GM19468 (cell line): Measurements from ENCODE around the gene ZNF710.
"Not testable (repeated sequence)": the region's sequence is repeated elsewhere in the genome, so short reads cannot be mapped to it uniquely, and the experiment has no call there.

ENCODE experiments used
- ATAC-seq: cut with Tn5 transposase; IDR thresholded peaks from one replicate; pipeline ENCODE4 v1.9.1; 2021; ENCODE audit warnings: mild to moderate bottlenecking, moderate library complexity, moderate number of reproducible peaks; ENCODE audit not compliant: unreplicated experiment; ENCODE audit errors: extremely low read depth

The ZNF710 gene

GRCh38 chr15:90055182-90055581 is 54.1 kb downstream of the ZNF710 start:
- no peak for ATAC-seq

- no peak for ATAC-seq
These were observed 55.4 kb downstream of the ZNF710 start for GRCh38 chr15:90056529-90056928.

- ATAC-seq = no peak
These were observed 57.2 kb downstream of the ZNF710 start for GRCh38 chr15:90058308-90058707.

DNA sequence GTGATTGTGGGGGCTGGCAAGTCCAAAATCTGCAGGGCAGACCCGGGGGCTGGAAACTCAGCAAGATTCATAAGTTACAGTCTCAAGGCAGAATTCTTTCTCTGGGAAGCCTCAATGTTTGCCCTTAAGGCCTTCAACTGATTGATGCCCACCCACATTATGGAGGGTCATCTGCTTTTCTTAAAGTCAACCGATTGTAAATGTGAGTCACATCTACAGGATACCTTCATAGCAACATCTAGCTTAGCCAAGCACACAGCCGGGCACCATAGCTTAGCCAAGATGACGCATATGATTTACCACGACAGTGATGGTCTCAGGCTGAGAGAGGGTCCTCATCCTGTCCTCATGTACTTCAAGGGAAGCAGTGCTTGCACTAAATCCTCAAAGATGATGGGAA is 57.7 kb downstream of the ZNF710 start:
- ATAC-seq = no peak

DNA sequence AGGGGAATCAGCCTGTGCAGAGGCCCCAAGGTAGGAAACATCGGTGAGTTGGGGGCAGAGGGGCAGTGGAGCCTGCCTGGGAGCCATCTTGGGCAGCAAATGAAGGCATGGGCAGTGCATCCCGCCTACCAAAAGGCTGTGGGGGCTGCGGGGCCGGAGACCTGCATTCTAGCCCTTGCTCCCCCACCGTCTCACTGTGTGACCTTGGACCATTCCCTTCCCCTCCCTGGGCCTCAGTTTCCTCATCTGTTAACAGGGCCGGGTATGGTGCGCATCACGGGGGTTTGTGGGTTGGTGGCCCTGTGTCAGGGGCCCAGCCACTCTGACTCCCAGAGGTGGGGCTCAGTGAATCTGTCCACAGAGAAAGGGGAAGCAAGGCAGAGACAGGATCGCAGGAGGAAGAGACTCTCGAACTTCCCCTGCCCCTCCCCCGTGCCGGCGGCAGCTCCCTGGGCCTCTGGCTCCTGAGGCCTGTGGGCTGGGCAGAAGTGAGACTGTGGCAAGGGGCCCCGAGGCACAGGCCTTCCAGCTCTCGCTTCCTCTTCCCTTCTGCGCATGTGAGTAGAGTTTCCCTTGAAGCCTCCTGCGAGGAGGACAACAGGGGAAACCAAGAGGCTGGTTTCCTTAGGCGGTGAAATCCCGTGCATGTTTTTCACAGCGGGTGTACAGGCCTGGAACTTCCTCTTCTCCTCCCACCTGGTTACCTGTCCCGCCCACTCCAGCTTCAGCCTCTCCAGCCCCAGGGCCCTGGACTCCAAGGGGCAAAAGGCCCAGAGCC is 58.3 kb downstream of the ZNF710 start:
- peak; percentile 84 for ATAC-seq

DNA sequence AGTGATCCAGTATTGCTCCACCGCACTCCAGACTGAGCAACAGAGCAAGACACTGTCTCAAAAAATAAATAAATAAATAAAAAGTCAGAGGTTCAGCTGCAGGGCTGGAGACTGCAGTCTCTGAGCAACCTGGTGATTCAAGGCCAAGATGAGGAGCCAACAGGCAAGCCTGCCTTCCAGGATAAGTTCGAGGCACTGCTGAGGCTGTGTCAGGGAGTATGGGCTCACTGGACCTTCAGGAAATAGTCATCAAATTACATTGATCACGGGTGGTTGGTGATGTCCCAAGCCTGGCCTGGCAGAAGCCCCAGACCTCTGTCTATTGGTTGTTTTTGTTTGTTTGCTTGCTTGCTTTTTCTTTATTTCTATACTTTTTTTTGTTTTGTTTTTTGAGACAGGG is 59.7 kb downstream of the ZNF710 start:
- ATAC-seq = no peak

- ATAC-seq = no peak
These were observed 60.9 kb downstream of the ZNF710 start for GRCh38 chr15:90062023-90062442.

DNA sequence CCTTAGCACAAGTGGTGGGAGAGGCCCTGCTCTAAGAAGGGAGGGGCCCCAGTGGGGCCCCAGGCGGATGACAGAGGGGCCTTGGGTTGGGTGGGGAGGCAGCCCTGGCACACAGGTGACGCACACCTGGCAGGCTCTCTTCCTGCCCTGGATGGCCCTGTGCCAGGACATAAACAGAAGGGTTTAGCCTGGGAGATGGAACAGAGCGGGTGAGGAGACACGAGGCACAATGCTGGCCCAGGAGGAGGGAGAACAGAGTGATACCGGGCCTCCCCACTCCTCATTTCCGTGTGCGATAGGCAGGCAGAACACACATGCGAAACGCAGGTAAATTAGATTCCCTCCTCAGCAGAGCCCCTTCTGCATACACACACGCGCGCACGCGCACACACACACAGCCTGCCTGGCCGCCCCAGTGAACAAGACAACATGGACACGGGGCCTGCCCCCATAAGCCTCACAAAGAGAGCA is 61.4 kb downstream of the ZNF710 start:
- no peak for ATAC-seq

DNA sequence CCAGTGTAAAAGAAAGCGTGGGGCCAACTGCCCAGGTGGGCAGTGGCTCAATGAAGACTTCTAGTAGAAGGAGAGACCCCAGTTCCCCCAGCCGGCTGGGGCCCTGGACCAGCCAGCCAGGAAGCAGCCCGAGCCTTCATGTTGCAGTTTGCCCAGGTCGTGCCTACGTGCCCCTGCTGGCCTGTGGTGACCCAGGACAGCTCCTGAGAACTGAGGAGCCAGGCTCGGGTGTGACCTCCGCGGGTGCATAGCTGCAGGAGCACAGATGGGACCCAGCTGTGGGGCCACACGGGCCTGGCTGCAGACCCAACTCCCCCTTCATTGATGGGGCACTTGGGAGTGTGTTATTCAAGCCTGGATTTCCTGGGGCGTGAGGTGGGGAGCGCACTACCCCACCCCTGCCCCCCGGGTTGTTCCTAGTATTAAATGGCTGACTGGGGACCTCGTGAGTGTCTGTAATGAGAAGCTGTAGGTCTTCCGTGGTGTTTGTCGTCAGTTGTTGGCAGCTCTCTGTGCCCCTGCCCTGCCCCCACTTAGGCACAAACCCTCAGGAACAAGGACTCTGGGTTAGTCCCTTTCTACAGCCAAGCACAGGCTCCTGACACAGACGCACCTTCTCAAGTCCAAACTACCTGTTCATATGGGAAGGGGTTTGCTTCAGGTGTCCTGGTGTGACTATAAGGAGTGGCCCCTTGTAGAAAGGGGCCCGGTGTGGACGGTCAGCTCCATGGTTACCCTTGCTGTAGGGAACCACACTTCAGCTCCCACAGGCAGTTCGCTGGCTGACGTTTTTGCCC is 62.0 kb downstream of the ZNF710 start:
- ATAC-seq = no peak

DNA sequence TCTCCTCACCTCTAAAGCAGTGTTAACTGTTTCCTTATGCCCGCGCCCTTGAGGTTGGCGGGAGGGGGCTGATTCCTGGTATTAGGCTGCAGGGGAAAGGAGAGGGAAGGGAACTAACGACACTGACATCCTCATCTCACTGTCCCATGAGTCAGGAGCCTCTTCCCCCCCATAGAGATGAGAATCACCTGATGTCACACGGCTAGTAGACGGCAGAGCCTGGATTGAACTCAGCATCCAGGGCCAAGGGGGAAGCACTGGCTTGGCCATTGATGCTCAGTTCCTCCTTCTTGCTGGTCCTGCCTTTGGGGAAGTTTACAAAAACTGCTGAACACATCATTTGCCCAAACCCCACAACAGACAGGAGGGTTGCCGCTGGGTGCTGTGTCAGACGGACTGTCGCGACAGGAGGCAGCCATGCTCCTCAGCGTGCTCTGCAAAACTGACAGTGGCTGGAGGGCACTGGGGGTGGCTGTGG is 62.7 kb downstream of the ZNF710 start:
- no peak for ATAC-seq

GRCh38 chr15:90064911-90065681 is 64.0 kb downstream of the ZNF710 start:
- ATAC-seq = no peak

- no peak for ATAC-seq
These were observed 64.5 kb downstream of the ZNF710 start for GRCh38 chr15:90065682-90066049.

GRCh38 chr15:90067181-90067952 is 66.2 kb downstream of the ZNF710 start:
- ATAC-seq = no peak

GRCh38 chr15:90067953-90068606 is 67.0 kb downstream of the ZNF710 start:
- no peak for ATAC-seq

DNA sequence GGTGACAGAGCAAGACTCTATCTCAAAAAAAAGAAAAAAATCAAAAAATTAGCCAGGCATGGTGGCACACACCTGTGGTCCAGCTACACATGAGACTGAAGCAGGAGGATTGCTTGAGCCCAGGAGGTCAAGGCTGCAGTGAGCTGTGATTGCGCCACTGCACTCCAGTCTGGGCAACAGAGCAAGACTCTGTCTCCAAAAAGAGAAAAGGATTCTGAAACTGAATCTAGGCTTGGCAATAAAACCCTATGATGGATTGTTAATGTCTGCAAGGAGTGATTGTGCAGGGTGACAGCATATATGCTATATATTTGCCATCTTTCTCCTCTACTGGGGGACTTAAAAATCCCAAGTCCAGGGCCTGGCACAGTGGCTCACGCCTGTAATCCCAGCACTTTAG is 69.5 kb downstream of the ZNF710 start:
- ATAC-seq = not testable (repeated sequence)

GRCh38 chr15:90071220-90071807 is 70.2 kb downstream of the ZNF710 start:
- ATAC-seq = no peak

- no peak for ATAC-seq
These were observed 72.0 kb downstream of the ZNF710 start for GRCh38 chr15:90072978-90073640.

DNA sequence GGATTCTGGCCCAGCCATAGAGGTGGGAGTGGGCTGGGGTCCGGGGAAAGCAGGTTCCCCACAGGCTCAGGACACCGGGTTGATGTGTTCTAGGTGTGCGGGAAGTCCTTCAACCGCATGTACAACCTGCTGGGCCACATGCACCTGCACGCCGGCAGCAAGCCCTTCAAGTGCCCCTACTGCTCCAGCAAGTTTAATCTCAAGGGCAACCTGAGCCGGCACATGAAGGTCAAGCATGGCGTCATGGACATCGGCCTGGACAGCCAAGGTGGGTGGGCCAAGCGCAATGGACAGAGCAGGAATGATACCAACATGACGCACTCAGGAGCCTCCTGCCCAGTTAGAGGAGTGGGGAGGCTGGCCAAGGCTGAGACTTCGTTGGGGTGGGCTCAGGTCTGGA is 72.9 kb downstream of the ZNF710 start:
- ATAC-seq = no peak
